Calu3 (cell line): ENCODE data around the gene DRC3. TPM values are rescaled to one million over a fixed set of nuclear protein-coding genes. Genes with fewer than 3 reads are reported as not detected.

Experiments used
- BruUV-seq: library from RNA; stranded (reverse); fragments of 400-500 nt; replicated peaks from 2 replicates; lab custom pipeline; 2021; lab: Mats Ljungman, UMichigan
- CTCF ChIA-PET: fragments of 300-600 bp; sonication (Branson Sonifier 250); formaldehyde crosslinking; loops from one replicate; lab custom pipeline; 2022; ENCODE audit warnings: antibody characterized with exemption; lab: Charles Lee
- DNase-seq: peaks from one replicate; pipeline ENCODE4 v3.0.0; 2022
- H3K27ac Mint-ChIP-seq: one replicate; pipeline ENCODE4 v1.8.0; 2022; ENCODE audit warnings: mixed read lengths; ENCODE audit not compliant: unreplicated experiment
- H3K27me3 Mint-ChIP-seq: one replicate; pipeline ENCODE4 v1.8.0; 2022; ENCODE audit warnings: mixed read lengths; ENCODE audit not compliant: unreplicated experiment
- H3K36me3 Mint-ChIP-seq: one replicate; pipeline ENCODE4 v1.8.0; 2022; ENCODE audit warnings: mild to moderate bottlenecking, moderate library complexity, mixed read lengths; ENCODE audit not compliant: insufficient read depth, unreplicated experiment
- H3K4me1 Mint-ChIP-seq: one replicate; pipeline ENCODE4 v1.8.0; 2022; ENCODE audit warnings: mild to moderate bottlenecking, low read depth, mixed read lengths; ENCODE audit not compliant: unreplicated experiment
- H3K4me3 Mint-ChIP-seq: one replicate; pipeline ENCODE4 v1.8.0; 2022; ENCODE audit warnings: mild to moderate bottlenecking, low read depth, moderate library complexity, mixed read lengths; ENCODE audit not compliant: unreplicated experiment
- H3K9me3 Mint-ChIP-seq: one replicate; pipeline ENCODE4 v1.8.0; 2022; ENCODE audit warnings: low read depth, mixed read lengths; ENCODE audit not compliant: unreplicated experiment
- intact Hi-C: fragments of 100-400 bp; cut with micrococcal nuclease; formaldehyde crosslinking; loops from one replicate; pipeline ENCODE4 v1.10.0; 2022; ENCODE audit not compliant: unreplicated experiment
- total RNA-seq: library from RNA; stranded (reverse); gene quantifications from 2 replicates; pipeline ENCODE4 v1.2.3, GENCODE V29; 2022
- TF ChIP-seq, protein P1 (sequence below): fragments of 200-600 bp; IDR thresholded peaks from one replicate; pipeline ENCODE4 v1.8.0; 2022; ENCODE audit warnings: antibody characterized with exemption; ENCODE audit not compliant: unreplicated experiment

DRC3 gene
- total RNA-seq, 1 experiment from 2014 or later: 2.8 TPM

DNA sequence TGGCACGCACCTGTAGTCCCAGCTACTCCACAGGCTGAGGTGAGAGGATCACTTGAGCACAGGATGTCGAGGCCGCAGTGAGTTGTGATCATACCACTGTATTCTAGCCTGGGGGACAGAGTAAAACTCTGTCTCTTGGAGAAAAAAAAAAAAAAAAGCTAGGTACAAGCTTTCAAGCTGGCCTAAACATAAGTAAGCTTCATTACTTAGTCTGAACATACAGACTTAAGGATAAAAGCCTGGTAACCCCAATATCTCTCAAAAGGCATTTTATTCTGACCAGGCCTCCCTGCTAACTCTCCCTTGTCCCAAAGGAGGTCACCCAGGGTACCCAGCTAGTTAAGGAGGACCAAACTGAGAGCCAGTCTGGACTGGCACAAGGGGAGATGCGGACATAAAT, 46.6 kb upstream of the DRC3 start:
- H3K4me1 Mint-ChIP-seq: peaks cover 21% of the 10 kb centered on the region
- TF ChIP-seq, protein P1, sequence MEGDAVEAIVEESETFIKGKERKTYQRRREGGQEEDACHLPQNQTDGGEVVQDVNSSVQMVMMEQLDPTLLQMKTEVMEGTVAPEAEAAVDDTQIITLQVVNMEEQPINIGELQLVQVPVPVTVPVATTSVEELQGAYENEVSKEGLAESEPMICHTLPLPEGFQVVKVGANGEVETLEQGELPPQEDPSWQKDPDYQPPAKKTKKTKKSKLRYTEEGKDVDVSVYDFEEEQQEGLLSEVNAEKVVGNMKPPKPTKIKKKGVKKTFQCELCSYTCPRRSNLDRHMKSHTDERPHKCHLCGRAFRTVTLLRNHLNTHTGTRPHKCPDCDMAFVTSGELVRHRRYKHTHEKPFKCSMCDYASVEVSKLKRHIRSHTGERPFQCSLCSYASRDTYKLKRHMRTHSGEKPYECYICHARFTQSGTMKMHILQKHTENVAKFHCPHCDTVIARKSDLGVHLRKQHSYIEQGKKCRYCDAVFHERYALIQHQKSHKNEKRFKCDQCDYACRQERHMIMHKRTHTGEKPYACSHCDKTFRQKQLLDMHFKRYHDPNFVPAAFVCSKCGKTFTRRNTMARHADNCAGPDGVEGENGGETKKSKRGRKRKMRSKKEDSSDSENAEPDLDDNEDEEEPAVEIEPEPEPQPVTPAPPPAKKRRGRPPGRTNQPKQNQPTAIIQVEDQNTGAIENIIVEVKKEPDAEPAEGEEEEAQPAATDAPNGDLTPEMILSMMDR: no peak
- no peaks in the 10 kb centered on the region for H3K9me3 Mint-ChIP-seq
- CTCF ChIA-PET: interaction anchor here (0.6 kb wide), 4 partner anchors 14 to 93 kb away, joined by 3 read pairs; no protein-coding TSS in a partner anchor
- peaks cover 6% of the 10 kb centered on the region for H3K36me3 Mint-ChIP-seq
- intact Hi-C loops: loop anchor here (10.0 kb wide), 1 partner anchor 109 kb away; the partner anchor contains the start of genes ATPAF2 and GID4
- no peaks in the 10 kb centered on the region for H3K27me3 Mint-ChIP-seq
- DNase-seq: no peak
- H3K4me3 Mint-ChIP-seq: no peak overlapping the region
- no peak overlapping the region for H3K27ac Mint-ChIP-seq
- no TSS peak for BruUV-seq

DNA sequence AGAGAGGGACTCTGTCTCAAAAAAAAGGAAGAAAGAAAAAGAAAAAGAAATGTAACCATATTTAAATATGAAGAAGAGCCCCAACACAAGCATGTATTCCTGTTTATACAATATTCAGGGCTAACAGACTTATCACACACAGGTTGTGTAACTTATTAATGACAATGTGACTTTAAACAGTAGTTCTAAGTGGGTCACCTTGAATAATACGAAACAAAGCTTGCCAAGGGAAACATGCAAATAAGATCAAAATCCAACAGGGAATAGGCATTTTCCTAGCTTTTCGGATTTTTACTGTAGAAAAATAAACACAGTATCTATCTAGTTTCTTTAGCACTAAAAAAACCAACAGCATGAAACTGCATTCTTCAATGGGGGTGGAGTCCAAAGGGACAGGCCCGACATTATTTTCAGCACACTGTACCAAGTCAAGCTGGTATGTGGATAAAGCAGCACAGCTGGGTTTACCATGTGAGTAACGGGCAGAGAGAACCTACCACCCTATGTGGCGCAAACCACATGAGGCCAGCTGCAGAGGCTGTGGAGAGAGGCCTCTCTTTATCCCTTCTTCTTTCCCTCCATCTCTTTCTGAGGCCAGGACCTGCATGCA, 45.7 kb upstream of the DRC3 start:
- intact Hi-C loops: loop anchor here (10.0 kb wide), 1 partner anchor 108 kb away; the partner anchor contains the start of genes ATPAF2 and GID4
- Mint-ChIP-seq H3K27ac (no peak overlapping the region), H3K36me3 (peaks cover 6% of the 10 kb centered on the region), H3K4me1 (peaks cover 17% of the 10 kb centered on the region), H3K27me3 (no peaks in the 10 kb centered on the region), H3K9me3 (no peaks in the 10 kb centered on the region), H3K4me3 (no peak overlapping the region)
- BruUV-seq: no TSS peak
- TF ChIP-seq, protein P1: no peak
- DNase-seq: no peak
- CTCF ChIA-PET: interaction anchor here (0.7 kb wide), 1 partner anchor 20 kb away, joined by 3 read pairs; no protein-coding TSS in a partner anchor

DNA sequence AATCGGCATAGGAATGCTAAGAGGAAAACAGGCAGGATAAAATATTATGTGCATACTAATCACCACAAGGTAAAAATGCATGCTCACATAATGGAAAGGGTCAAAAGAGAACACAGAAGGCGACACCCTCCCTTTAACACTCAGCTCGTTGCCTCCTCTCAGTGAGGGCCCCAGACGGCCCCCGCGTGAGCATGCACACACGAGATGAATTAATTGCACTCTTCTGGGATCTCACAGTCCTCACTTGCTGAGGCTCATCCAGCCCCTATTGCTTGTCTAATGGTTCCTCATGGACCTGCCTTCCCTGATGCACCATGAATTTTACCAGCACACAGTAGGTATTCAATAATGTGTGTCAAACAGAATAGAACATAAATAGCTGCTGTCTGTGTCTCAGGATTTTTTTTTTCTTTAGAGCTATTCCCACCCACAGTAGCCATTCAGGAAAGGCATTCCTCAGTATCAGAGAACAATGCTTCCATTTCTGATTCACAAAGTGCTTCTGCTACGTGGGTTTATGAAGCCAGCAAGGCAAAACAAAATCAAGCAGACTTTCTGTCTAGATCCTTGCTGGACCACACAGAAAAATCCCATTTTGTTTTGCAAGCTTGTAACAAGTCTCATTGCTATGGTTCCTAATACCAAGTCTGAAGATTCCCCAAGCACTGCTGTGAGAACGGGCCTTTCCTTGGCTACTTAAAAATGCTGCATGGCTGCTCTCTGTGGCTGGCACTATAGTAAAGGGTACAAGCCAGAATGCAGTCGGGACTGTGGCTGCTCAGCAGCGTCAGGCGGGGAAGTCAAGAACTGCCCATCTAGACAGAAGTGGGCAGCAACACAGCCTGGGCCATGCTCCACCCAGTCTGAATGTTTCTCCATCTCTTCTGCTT, 44.0 kb upstream of the DRC3 start:
- BruUV-seq: no TSS peak
- Mint-ChIP-seq H3K4me3 (no peak overlapping the region), H3K4me1 (peaks cover 8% of the 10 kb centered on the region)

More for the DNA sequence above, 44.0 kb upstream of the DRC3 start:
- TF ChIP-seq, protein P1: no peak
- DNase-seq: no peak
- intact Hi-C loops: loop anchor here (10.0 kb wide), 1 partner anchor 106 kb away; the partner anchor contains the start of genes ATPAF2 and GID4
- no peaks in the 10 kb centered on the region for H3K9me3 Mint-ChIP-seq
- no peaks in the 10 kb centered on the region for H3K27me3 Mint-ChIP-seq
- CTCF ChIA-PET: no interaction called here
- no peak overlapping the region for H3K27ac Mint-ChIP-seq
- peaks cover 6% of the 10 kb centered on the region for H3K36me3 Mint-ChIP-seq
